K562 (cell line): ENCODE data around the gene GPR85. TPM values are rescaled to one million over a fixed set of nuclear protein-coding genes. Genes with fewer than 3 reads are reported as not detected.

Experiments used
- ARHGAP35 ChIP-seq: fragments of 450-650 bp; IDR thresholded peaks from 2 replicates; pipeline ENCODE4 v1.6.1; 2018; ENCODE audit not compliant: partially characterized antibody
- ARID1B ChIP-seq: fragments of 450-650 bp; IDR thresholded peaks from 2 replicates; pipeline ENCODE4 v1.6.1; 2016; ENCODE audit warnings: antibody characterized with exemption, mild to moderate bottlenecking, inconsistent platforms
- BRCA1 ChIP-seq, 2 experiments: fragments of 450-650 bp in 1 of 2; sonication (generic) in 1 of 2; formaldehyde crosslinking in 1 of 2; IDR thresholded peaks; 2 replicates each; pipeline versions ENCODE4 v1.5.0 to v1.6.1; 2017 to 2020; ENCODE audit warnings: mild to moderate bottlenecking in 1 of 2, missing genetic modification reagents in 1 of 2
- CCAR2 ChIP-seq: fragments of 200-400 bp; formaldehyde crosslinking; IDR thresholded peaks from 2 replicates; pipeline ENCODE4 v1.6.1; 2017; ENCODE audit warnings: mild to moderate bottlenecking, low read depth, low read length
- CREB5 ChIP-seq: fragments of 250-450 bp; sonication (Bioruptor Pico); IDR thresholded peaks from 2 replicates; pipeline ENCODE4 v1.5.0; 2020; ENCODE audit warnings: mild to moderate bottlenecking
- KLF1 ChIP-seq: fragments of 450-650 bp; IDR thresholded peaks from 2 replicates; pipeline ENCODE4 v1.6.1; 2016; ENCODE audit warnings: missing genetic modification characterization, missing compliant biosample characterization
- MAFF ChIP-seq: IDR thresholded peaks from 2 replicates; pipeline ENCODE4 v1.6.1; 2012; ENCODE audit warnings: low read length, improper control_type of control experiment
- NR3C1 ChIP-seq: sonication (generic); formaldehyde crosslinking; IDR thresholded peaks from 2 replicates; pipeline ENCODE4 v1.8.1; 2022; ENCODE audit warnings: missing genetic modification reagents
- POLR2AphosphoS5 ChIP-seq: IDR thresholded peaks from 2 replicates; pipeline ENCODE4 v1.6.1; 2011; ENCODE audit warnings: mild to moderate bottlenecking, low read depth, low read length, moderate library complexity; ENCODE audit not compliant: control insufficient read depth, insufficient read depth
- THRA ChIP-seq: fragments of 450-650 bp; IDR thresholded peaks from 2 replicates; pipeline ENCODE4 v1.6.1; 2017; ENCODE audit warnings: mild to moderate bottlenecking, moderate library complexity
- THRB ChIP-seq: fragments of 450-650 bp; formaldehyde crosslinking; conservative IDR thresholded peaks from 2 replicates; pipeline ENCODE4 v1.4.0; 2022; ENCODE audit warnings: mild to moderate bottlenecking, missing genetic modification characterization
- TRIM24 ChIP-seq, 2 experiments: fragments of 450-650 bp; IDR thresholded peaks; 2 replicates each; pipeline ENCODE4 v1.6.1; 2016
- ZNF165 ChIP-seq: fragments of 250-450 bp; sonication (Bioruptor Pico); IDR thresholded peaks from 2 replicates; pipeline ENCODE4 v1.4.0; 2020; ENCODE audit warnings: borderline replicate concordance
- ZNF318 ChIP-seq, 2 experiments: fragments of 450-650 bp; IDR thresholded peaks; 2 replicates each; pipeline ENCODE4 v1.6.1; 2016; ENCODE audit warnings: mild to moderate bottlenecking in 2 of 2, borderline replicate concordance in 1 of 2, low read depth in 1 of 2, moderate library complexity in 1 of 2
- ZNF707 ChIP-seq: fragments of 250-450 bp; sonication (Bioruptor Pico); conservative IDR thresholded peaks from 2 replicates; pipeline ENCODE4 v1.8.0; 2022; ENCODE audit warnings: inconsistent platforms, mild to moderate bottlenecking, moderate library complexity
- polyA plus RNA-seq, 8 experiments: library from polyadenylated mRNA; depleted of rRNA in 4 of 8; stranded (reverse) in 5 of 8; unstranded in 3 of 8; fragments of >200 nt; fragmentation: Nextera tagmentation in 2 of 8; fragmentation: Illumina TruSeq in 1 of 8; extraction: Ambion mirVana in 2 of 8; extraction: Trizol in 1 of 8; gene quantifications; 2 replicates each; pipeline versions ENCODE4 v1.2.1 to v1.2.3, GENCODE V29; 2011 to 2014; ENCODE audit warnings: inconsistent platforms in 1 of 8, missing spikeins in 1 of 8
- total RNA-seq, 7 experiments: library from RNA; depleted of rRNA in 6 of 7; stranded (reverse); fragments of >200 nt in 6 of 7; fragmentation: Illumina TruSeq in 2 of 7; extraction: Trizol in 2 of 7; gene quantifications; 2 replicates each; pipeline versions ENCODE4 v1.2.1 to v1.2.3, GENCODE V29; 2011 to 2021; ENCODE audit warnings: low replicate concordance in 1 of 7

GPR85 gene
- total and polyA plus RNA-seq, 9 of the 15 experiments (the other 6 are each of a cell fraction or from before 2014, with no cell fraction given), result 2.9 to 18.2 (median 4.0) TPM

- TF ChIP-seq ZNF318 (IDR thresholded peaks at IDR 0.05; ENCODE audit: borderline replicate concordance in 1 of 2, low read depth in 1 of 2) (no peak), KLF1 (tag) (peak; percentile 86), POLR2AphosphoS5 (peak; percentile 96), CREB5 (CRISPR knock-in tag) (no peak), CCAR2 (no peak), ZNF165 (CRISPR knock-in tag) (no peak), TRIM24 (IDR thresholded peaks at IDR 0.05) (no peak), ARID1B (0 out of 2 replicates have a peak, but pooled peaks have one; percentile 8), THRB (CRISPR knock-in tag) (no peak), THRA (no peak), MAFF (no peak), NR3C1 (CRISPR knock-in tag) (no peak), ZNF707 (CRISPR knock-in tag) (no peak), BRCA1 (IDR thresholded peaks at IDR 0.05) (no peak), BRCA1 (CRISPR knock-in tag; IDR thresholded peaks at IDR 0.05) (no peak), ARHGAP35 (no peak)
Observed at GRCh38 chr7:113118074-113118959, 31.7 kb upstream of the GPR85 start, which contains the start of gene SMIM30 (continued).
